ENCODE results near the gene GLB1L3. TPM values are rescaled to one million over a fixed set of nuclear protein-coding genes. Genes with fewer than 3 reads are reported as not detected.

The GLB1L3 gene
- total and polyA plus RNA-seq, 2 donors (not counting 3 experiments of a cell fraction or from before 2014, with no cell fraction given), result not detected

GRCh38 chr11:134349802-134350355 lies 73.7 kb downstream of the GLB1L3 start:
- Histone ChIP-seq H3K27me3 (ENCODE audit: control insufficient read depth in 2 of 2, insufficient read depth in 2 of 2, low read length in 2 of 2) (no peaks in the 10 kb centered on the region), H3K36me3 (ENCODE audit: control insufficient read depth in 2 of 2, extremely low read depth in 1 of 2, insufficient read depth in 2 of 2, low read length in 2 of 2) (no peaks in the 10 kb centered on the region), H3K4me1 (ENCODE audit: control insufficient read depth, extremely low read depth, insufficient read depth, low read length) (no peaks in the 10 kb centered on the region), H3K27ac (ENCODE audit: insufficient read depth, low read depth, low read length) (no peak overlapping the region), H4K20me1 (replicated peaks; ENCODE audit: control insufficient read depth, extremely low read depth, insufficient read depth, low read length) (no peaks in the 10 kb centered on the region), H3K4me2 (ENCODE audit: insufficient read depth, low read length) (no peak overlapping the region), H3K79me2 (ENCODE audit: control insufficient read depth, insufficient read depth, low read length) (no peaks in the 10 kb centered on the region), H3K4me3 (replicated peaks in 1 of 3; ENCODE audit: insufficient read depth in 1 of 3, low read depth in 1 of 3, low read length in 3 of 3) (no peak overlapping the region), H3K9me3 (replicated peaks; ENCODE audit: control insufficient read depth, insufficient read depth, low read length) (no peaks in the 10 kb centered on the region), H3K9ac (replicated peaks; ENCODE audit: extremely low read depth, insufficient read depth, low read length) (no peak overlapping the region), H3K9me1 (replicated peaks; ENCODE audit: control insufficient read depth, extremely low read depth, insufficient read depth, low read length) (no peaks in the 10 kb centered on the region), H2AFZ (ENCODE audit: low read depth, low read length) (no peak overlapping the region)
- no peak for FAIRE-seq
- no peak for DNase-seq (ENCODE audit: low read depth, low spot score)
- POLR2A ChIA-PET, result no interaction called here
- dilution Hi-C loops (cut with MboI; ENCODE audit: extremely low pct_ligation_motif_present, low sequenced_read_pairs) (no loop called here), intact Hi-C loops (cut with micrococcal nuclease) (no loop called here)
- BruUV-seq (replicated peaks), result no TSS peak
- no peak for TF ChIP-seq EZH2 (IDR thresholded peaks at IDR 0.05; ENCODE audit: borderline replicate concordance, low read depth, low read length, severe bottlenecking)
- TF ChIP-seq, protein P1, sequence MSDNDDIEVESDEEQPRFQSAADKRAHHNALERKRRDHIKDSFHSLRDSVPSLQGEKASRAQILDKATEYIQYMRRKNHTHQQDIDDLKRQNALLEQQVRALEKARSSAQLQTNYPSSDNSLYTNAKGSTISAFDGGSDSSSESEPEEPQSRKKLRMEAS (IDR thresholded peaks at IDR 0.05; ENCODE audit: insufficient read depth, insufficient read length), result no peak
- no peak for TF ChIP-seq CTCF (IDR thresholded peaks at IDR 0.05; ENCODE audit: extremely low read depth in 1 of 2, insufficient read depth in 1 of 2, low read depth in 1 of 2, low read length in 2 of 2)
- TF ChIP-seq POLR2A (IDR thresholded peaks at IDR 0.05; ENCODE audit: low read depth, low read length), result no peak
- TF ChIP-seq GATA2 (IDR thresholded peaks at IDR 0.05; ENCODE audit: insufficient read depth, insufficient read length, low read depth, low read length), result no peak
- TF ChIP-seq JUN (IDR thresholded peaks at IDR 0.05; ENCODE audit: borderline replicate concordance, insufficient read depth, insufficient read length, low read depth), result no peak
- TF ChIP-seq MYC (IDR thresholded peaks at IDR 0.05; ENCODE audit: low read depth, low read length), result no peak
- TF ChIP-seq POLR2AphosphoS5 (IDR thresholded peaks at IDR 0.05; ENCODE audit: insufficient read depth, low read depth, low read length), result no peak
- TF ChIP-seq FOS (IDR thresholded peaks at IDR 0.05; ENCODE audit: borderline replicate concordance, insufficient read depth, low read length), result no peak
- CTCF ChIA-PET, result no interaction called here
